ENCODE data around the gene CACNA1C.

- TF ChIP-seq, protein P1, sequence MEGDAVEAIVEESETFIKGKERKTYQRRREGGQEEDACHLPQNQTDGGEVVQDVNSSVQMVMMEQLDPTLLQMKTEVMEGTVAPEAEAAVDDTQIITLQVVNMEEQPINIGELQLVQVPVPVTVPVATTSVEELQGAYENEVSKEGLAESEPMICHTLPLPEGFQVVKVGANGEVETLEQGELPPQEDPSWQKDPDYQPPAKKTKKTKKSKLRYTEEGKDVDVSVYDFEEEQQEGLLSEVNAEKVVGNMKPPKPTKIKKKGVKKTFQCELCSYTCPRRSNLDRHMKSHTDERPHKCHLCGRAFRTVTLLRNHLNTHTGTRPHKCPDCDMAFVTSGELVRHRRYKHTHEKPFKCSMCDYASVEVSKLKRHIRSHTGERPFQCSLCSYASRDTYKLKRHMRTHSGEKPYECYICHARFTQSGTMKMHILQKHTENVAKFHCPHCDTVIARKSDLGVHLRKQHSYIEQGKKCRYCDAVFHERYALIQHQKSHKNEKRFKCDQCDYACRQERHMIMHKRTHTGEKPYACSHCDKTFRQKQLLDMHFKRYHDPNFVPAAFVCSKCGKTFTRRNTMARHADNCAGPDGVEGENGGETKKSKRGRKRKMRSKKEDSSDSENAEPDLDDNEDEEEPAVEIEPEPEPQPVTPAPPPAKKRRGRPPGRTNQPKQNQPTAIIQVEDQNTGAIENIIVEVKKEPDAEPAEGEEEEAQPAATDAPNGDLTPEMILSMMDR (IDR thresholded peaks at IDR 0.05): no peak
- no peak for TF ChIP-seq POLR2A (IDR thresholded peaks at IDR 0.05)
Observed at GRCh38 chr12:2539938-2540337, 487.2 kb downstream of the CACNA1C start.
